Ramos (cell line): Measurements from ENCODE around the gene PRKACA.

ENCODE experiments used
- in situ Hi-C: fragments of 300-500 bp; cut with MboI; formaldehyde crosslinking; loops from one replicate; pipeline ENCODE4 v1.14.3; 2022; ENCODE audit warnings: low sequenced_read_pairs; ENCODE audit not compliant: unreplicated experiment

Gene PRKACA

DNA sequence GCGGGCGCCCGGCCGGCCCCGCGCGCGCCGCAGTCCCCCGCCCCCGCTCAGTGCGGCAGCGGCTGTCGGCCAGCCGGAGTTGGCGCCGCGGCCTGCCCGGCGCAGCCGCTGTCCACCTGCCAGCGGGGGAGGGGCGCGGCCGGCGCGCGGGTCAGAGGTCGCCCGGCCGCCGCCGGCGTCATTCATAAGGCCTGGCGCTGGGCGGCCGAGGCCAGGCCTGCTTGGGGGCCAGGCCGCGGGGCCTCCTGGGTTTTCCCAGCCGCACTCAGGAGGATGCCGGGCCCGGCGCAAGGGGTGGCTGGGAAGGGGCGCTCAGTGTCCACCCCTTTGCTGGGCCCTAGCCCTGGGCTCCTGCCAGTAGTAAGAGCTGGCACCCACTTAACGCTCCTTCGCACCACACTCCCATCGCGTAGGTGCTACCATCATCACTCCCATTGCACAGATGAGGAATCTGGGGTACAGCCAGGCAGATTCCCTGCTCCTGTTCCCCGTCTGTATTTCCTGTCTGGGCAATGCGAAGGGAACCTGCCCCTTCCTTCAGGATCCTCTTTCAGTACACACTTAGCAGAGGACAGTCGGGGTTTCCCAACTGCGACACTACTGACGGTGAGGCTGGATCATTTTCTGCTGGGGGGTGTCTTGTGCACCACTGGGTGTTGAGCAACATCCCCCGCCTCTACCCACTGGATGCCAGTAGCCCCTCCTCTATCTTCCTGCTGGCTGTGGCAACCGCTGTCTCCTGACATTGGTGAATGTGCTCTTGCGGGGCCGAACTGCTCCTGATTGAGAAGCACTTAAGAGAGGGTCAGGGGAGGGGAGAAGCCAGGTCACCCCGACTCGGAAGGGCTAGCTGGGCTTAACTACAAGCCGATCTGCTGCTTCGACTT, 846 bp upstream of the PRKACA start:
- in situ Hi-C loops = no loop called here

DNA sequence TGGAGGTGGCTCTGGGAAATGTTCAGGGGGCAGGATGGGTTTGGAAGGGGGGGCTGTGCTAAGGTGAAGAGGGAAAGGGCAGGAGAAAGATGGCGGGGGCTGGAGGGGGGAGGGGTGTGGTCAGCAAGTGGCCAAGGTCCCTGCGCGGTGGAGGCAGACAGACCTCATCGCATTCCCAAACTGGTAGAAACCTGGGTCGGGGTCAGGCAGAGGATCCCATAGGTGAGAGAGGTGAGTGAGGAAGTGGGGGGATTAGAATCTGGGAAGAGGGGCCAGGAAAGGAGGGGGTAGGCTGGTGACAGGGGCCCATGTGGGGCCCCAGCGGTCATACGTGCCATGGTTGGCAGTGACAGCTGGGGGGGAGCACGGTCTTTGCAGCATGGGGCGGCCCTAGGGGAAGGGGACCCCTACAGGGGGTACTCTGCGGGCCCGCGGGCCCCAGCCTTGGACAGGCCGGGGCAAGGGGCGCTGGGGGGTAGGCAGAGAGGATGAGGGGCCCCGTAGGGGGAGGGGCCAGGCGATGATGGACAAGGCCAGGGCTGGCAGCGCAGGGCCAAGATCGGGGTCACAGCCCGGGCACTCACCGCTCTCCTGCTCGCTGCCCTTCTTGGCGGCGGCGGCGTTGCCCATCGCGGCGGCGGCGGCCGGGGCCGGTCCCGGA, 514 bp downstream of the PRKACA start:
- in situ Hi-C loops = no loop called here

- in situ Hi-C loops = no loop called here
Observed at GRCh38 chr19:14116525-14116917, 1.0 kb downstream of the PRKACA start.

DNA sequence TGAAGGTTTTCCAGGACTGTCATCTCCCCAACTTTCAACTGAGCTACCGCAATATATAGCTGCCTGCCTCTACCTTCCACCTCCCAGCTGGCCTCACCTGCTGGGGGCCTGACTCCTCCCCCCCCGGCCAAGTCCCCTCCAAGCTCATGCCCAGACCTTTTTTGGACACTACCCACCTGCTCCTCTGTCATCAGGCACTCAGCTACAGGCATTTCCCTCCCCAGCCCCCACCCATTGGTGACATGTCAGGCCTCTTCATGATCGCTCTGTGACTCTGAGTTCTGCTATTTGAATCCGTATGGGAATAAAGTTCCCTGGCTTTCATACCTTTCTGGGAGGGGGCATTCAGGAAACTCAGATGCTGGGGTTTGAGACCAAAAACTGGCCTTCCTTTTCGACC, 1.8 kb downstream of the PRKACA start:
- in situ Hi-C loops = no loop called here

DNA sequence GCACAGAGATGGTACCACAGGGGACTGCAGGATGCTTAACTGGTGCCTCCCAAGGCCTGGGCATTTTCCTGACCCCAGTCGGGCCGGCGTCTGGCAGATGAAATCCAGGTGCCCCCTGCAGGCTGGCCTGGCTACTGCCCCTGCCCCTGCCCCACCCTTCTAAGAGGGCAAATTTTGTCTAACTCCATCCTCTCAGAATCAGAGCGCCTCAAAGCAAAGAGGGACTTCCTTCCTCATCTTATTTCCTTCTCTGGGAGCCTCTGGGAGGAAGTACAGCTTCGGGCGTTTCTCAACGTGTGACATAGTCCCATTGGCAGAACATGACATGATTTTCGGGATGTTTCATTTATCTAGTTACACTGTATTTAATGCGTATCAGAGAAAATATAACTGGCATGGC, 2.7 kb downstream of the PRKACA start:
- in situ Hi-C loops = no loop called here

DNA sequence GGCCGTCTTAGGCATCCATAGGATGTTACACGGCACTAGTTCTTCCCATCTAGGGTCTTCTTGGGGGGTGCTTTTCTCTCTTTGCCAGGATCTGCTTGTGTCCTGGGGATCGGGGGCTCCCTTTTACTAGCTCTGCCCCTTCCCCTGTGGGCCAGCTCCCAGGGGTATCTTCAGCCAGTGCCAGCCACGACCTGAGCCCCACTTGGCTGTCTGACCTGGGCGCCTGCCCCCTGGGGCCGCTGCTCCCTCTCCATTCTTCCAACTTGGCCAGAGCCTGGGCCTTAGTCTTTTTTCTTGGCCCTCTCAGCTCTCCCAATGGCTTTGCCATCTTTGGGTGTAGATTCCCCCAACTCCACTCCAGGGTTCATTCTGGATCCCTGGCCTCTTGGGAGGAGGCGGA, 3.1 kb downstream of the PRKACA start:
- in situ Hi-C loops = no loop called here

GRCh38 chr19:14113762-14114414, 3.7 kb downstream of the PRKACA start:
- in situ Hi-C loops = no loop called here

DNA sequence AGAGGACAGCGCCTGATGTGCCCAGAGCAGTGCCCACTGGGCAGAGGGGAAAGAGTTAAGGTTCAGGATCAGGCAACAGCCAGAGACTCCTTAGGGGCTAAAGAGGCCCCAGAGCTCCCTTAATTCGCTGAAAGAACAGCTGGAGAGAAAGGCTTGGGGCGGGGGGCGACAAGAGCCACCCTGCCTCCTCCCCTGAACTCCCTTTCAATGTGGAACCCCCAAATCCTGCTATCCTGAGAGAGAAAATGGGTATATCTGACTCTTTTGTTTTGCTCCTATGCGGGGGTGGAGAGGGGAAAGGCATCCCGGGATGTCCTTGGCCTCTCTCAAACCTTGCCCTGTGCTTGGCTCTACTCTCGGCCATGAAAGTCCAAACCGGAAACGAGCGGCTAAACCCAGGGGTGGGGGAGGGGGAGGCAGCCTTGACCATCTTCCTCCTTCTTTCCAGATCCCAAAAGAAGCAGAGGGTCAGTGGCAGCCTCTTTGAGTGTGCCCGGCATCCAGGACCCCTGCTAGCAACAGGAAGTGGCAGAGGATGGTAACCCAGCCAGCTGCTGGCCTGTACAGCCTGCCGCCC, 4.7 kb downstream of the PRKACA start:
- in situ Hi-C loops = no loop called here

GRCh38 chr19:14112051-14112808, 5.3 kb downstream of the PRKACA start:
- in situ Hi-C loops = no loop called here

DNA sequence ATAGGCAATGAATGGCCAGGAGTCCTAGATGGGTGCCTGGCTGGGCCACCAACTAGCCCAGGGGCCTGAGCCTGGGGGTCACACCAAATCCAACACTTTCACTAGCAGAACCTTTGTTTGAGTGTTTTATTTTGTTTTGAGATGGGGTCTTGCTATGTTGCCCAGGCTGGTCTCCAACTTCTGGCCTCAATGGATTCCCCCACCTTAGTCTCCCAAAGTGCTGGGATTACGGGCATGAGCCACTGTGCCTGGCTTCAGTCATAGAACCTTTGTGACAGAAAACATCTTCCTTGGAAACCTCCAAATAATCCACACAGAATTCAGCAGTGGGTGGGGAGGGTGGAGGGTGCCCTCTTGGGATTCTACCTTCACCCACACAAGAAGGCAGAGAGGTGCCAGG, 6.1 kb downstream of the PRKACA start:
- in situ Hi-C loops = no loop called here

DNA sequence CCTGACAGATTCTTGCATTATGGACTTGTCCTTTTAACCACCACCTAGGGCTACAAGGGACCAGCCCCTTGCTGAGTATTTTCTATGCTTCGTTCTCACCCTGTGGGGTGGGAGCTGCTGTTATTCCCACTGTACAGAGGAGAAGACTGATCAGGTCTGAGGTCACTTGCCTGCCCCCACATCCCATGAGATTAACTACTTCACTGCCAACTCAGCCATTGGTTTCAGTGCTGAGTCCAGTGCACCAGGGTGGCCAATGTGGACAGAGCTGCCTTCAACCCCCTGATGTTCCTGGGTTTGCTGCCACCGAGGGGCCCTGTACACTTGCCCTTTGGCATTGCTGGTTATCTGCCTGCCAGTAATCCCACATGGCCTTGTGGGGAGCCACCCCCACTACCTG, 6.9 kb downstream of the PRKACA start:
- in situ Hi-C loops = no loop called here

DNA sequence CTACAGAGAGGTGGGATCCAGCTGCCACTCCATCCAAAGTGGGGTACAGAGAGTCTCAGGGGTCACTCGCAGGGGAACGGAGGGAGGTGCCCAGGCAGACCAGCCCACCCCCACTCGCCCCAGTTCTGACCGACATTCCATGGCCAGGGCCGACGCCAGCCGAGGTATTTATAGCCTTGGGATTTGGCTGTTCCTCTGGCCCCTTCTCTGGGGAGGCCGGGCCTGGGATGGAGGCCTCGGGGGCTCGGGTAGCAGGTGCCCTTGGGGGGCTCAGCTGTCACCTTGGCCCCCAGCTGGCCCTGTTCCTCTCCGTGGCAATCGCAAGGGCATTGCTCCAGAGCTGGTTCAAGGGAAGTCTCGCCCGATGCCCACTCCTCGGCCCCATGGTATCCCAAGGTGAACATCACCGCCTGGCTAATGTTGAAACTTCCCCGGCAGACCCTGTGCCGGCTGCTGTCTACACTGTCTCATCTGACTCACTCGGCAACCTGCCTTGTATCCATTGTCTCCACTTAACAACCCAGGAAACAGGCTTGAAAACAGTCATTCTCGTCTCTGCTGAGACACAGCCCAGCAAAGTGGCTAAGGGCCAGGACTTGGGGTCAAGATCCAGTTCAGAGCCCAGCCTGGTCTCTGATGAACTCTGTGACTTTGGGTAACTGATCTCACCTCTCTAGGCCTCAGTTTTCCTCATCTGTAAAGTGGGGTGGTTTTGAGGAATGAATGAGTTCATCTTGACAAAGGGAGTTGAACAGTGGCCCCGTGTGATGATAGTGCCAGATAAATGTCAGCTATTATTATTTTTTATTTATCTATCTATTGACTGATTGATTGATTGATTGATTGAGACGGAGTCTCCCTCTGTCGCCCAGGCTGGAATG, 9.7 kb downstream of the PRKACA start:
- in situ Hi-C loops = no loop called here

DNA sequence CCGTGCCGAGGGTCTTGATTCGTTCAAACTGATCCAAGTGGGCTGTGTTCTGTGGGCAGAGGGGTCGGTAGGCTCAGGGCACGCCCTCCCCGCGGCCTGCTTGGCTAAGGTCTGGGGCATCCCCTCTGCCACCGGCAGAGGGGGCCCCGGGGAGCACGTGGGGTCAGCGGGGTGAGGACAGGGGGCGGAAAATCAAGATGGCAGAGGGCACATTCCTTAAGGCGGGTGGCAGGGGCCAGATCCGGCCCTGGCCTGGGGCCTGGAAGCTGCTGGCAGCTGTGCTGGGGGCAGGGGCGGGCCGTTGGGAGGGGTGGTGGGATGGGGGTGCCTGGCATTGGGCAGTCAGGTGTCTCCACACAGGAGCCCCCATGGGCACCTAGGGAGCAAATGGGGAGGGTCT, 10.7 kb downstream of the PRKACA start:
- in situ Hi-C loops = no loop called here

GRCh38 chr19:14105680-14106079, 11.9 kb downstream of the PRKACA start:
- in situ Hi-C loops = no loop called here

- in situ Hi-C loops = no loop called here
Observed at GRCh38 chr19:14103310-14103709, 14.3 kb downstream of the PRKACA start.

DNA sequence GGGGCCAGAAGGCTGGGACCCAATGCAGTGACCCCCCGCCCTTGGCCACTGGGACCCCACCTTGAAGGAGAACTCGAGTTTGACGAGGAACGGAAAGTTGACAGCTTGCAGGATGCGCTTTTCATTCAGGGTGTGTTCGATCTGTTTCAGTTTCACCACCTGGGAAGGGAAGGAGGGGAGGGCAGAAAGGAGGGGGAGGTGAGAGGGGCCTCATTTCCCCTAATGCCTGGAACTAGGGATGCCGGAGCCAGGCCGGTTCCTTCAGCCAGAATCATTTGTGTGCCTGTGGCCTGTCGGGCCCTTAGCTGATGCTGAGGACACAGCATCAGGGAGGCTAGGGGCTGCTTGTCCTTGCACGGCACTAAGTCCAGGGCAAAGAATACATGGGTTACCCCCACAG, 14.8 kb downstream of the PRKACA start:
- in situ Hi-C loops = no loop called here

GRCh38 chr19:14102102-14102696, 15.4 kb downstream of the PRKACA start:
- in situ Hi-C loops = no loop called here

DNA sequence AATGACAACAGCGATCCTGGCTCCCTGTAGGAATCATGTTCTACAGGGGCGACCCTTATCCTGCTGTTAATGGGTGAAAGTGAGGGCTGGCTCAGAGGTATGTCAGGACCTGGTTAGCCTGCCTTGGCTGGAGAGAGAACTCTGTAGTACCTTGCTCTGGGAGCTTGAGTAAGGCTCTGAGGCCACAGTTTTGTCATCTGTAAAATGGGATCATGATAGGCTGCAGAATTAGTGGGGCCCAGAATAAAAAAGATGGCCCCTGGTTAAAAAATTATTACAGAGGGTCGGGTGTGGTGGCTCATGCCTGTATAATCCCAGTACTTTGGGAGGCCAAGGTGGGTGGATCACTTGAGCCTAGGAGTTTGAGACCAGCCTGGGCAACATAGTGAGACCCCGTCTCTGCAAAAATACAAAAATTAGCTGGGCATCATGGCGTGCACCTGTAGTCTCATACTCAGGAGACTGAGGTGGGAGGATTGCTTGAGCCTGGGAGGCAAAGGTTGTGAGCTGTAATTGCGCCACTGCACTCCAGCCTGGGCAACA, 16.5 kb downstream of the PRKACA start:
- in situ Hi-C loops = no loop called here
